GM15510 (cell line): ENCODE data around the gene DBNL.

Source experiments
- POLR2A ChIP-seq: IDR thresholded peaks from 3 replicates; pipeline ENCODE4 v1.6.1; 2011; ENCODE audit warnings: borderline replicate concordance; ENCODE audit not compliant: insufficient read length; ENCODE audit errors: extremely low read depth

Gene DBNL

GRCh38 chr7:44109991-44110390, 65.5 kb downstream of the DBNL start:
- TF ChIP-seq POLR2A: no peak

DNA sequence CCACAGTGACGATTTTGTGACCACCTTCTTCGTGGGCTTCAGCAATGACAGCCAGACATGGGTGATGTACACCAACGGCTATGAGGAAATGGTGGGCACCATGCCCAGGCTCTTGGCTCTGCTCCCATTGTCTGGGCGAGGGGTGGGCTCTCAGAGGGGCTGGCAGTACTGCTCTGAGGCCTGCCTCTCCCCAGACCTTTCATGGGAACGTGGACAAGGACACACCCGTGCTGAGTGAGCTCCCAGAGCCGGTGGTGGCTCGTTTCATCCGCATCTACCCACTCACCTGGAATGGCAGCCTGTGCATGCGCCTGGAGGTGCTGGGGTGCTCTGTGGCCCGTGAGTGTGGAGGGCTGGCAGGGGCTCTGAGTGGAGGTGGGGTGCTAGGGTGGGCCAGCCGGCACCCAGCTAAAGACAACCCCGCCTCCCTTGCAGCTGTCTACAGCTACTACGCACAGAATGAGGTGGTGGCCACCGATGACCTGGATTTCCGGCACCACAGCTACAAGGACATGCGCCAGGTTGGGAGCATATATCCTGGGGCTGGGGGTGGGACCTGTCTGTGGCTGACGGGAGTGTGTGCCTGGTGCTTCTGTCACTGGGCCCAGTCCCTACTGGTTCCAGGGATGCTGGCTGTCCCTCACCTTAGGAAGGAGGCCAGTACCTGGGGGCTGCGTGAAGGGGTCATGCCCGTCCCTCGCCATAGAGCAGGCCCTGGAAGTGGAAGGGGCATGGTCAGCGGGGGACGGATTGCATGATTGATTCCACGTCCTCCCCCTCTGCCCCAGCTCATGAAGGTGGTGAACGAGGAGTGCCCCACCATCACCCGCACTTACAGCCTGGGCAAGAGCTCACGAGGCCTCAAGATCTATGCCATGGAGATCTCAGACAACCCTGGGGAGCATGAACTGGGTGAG, 66.5 kb downstream of the DBNL start:
- TF ChIP-seq POLR2A: no peak
